Measurements from ENCODE around the gene KISS1R.

KISS1R gene

DNA sequence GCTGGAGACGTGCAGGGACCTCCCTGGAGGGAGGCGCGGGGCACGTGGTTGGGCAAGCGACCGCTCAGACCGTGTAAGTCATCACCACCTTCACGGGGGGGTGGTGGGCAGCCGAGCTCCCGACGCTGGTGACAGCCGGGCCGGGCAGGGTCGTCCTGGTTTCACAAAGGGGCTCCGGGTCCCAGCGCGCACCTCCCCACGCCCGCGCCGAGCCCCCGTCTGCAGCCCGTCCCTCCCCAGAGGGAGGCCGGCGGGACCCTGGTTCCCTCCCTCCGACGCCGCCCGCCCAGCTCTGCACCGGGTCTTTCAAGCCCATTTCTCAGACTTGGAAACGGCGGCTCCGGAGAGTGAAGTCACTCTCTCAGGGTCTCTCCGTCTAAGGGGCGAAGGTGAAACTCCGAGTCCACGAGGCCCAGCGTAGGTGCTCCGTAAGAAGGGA, 8.0 kb downstream of the KISS1R start:
- peak; percentile 44 for DNase-seq

DNA sequence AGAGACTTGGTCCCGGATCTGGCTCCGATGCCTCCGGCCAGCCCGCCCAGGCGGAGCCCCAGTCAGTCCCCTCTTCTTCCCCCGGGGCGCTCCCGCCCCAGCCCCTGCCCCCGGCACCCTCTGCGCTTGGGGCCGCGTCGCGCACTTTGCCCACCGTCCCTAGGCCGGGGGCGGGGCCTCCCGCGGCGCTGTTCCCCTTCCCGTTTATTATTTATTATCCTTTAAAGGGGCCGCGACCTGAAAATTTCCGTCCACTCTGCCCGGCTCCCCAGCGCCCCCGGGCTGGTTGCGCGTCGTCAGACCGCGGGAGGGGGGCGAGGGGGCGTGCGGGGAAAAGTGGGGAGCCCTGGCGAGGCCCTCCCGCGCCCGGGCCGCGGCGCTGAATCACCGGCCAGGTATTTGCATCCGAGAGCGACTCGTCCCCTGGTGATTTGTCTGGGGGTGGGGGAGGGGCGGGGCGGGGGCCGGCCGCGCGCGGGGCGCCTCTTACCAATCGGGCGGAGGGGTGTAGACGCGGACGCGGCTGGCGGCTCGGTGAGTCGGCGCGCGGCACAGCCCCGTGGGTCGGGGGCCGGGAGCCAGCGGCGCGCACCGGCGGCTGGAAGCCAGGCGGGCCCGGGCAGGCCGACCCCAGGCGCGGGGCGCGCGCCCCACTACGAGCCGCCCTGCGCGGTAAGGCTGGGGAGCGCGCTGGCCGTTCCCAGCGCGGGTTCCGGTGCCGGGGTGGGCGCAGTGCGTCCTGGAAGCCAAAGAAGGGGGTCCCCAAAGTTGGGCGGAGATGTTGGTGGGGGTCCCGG, 8.6 kb downstream of the KISS1R start, which contains the start of gene ARID3A:
Gene ARID3A (plus strand): TSS at position 510 of the 797 bp plus-strand sequence. CDS start 3,494 bp downstream, outside the sequence.
- peak; percentile 89 for DNase-seq

DNA sequence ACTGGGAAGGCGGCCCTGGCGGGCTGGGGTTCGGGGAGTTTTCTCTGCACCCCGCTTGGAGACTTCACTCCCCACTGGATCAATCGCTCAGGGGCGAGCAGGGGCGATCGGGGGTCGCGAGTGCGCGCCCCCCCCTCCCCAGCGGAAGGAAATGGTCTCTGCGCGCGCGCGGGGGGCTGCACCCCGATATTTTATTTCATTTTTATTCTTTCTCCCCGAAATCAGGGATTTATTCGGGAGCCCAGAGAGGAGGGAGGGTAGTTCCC, 9.1 kb downstream of the KISS1R start:
- no peak for DNase-seq

DNA sequence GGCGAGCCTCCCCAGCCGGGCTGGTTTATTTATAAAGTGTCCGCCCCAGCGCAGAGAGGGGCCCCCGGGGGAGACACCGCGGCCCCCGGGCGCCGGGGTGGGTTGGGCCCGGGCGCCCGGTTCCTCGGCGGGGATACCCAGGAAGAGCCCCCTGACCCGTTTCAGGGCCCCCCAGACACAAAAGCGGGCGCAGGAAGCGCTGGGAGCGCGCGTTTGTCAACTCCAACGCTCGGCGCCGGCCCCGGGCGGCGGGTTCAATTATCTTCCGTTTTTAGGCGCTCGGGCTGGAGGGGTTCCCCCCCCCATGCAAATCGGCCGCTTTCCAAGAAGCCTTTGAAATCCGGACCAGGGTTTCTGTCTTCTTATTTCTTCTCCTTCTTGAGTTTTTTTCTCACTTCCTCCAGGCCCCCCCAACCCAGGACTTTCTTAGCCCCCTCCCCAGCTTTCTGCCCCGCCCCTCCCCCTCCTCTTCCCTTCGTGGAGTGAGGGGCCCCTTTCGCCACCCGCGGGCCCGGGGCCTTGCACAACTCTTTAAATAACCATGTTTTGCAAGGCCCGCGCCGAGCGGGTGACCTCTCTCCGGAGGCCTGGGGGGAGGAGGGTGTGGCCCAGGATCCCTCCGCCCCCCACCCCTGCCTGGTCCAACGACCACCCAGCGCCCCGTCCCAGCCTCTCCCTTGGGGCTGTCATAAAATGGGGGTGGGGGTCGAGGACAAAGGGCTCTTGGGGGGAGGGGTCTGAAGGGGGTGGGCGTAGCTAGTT, 9.6 kb downstream of the KISS1R start:
- peak; percentile 42 for DNase-seq

DNA sequence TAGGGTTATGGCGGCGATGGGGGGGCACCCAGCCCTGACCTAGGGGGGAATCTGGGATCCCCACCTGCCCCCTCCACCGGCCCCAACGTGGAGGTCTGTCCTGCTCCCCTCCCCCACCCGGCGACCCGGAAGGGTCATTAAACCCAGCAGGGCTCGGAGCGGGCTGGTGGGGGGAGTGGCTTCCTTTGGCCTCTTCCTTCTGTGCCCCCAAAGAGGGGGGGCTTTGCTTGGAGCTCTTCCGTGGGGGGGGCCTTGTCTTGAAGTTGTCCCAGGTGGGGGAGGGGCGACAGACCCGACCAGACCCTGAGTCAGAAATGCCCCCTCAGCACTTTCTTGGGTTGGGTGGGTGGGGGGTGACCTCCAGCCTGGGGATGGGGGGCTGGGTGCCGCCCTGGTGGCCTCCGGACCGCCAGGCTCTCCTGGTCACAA, 10.2 kb downstream of the KISS1R start:
- no peak for DNase-seq

DNA sequence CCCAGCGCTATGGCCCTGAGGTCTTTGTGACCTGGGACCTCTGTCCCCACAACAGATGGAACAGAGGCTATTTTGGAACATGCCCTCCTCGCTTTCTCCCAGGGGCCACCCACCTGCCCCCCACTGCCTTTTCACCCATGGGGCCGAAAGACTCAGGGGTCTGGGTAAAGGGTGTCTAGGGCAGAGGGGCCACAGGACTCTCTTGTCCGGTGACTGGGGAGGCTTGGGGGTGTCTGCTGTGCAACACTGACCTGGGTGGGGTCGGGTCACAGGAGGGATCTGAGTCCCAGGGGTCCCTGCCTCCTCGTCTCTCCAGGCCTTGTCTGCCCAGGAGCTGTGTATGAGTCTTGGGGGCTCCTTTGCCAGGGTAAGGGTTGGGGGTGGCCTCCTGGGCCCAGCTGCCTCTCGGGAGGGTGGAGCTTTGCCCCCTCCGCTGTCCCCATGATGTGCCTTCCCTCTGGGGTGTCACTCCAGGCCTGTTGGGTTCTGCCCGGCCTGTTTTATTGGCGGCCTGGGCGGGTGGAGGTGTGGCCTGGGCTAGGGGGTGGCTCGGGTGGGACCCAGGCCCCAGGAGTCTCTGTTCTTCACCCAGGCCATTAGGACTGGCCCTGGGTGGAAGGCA, 10.8 kb downstream of the KISS1R start:
- DNase-seq, result no peak

DNA sequence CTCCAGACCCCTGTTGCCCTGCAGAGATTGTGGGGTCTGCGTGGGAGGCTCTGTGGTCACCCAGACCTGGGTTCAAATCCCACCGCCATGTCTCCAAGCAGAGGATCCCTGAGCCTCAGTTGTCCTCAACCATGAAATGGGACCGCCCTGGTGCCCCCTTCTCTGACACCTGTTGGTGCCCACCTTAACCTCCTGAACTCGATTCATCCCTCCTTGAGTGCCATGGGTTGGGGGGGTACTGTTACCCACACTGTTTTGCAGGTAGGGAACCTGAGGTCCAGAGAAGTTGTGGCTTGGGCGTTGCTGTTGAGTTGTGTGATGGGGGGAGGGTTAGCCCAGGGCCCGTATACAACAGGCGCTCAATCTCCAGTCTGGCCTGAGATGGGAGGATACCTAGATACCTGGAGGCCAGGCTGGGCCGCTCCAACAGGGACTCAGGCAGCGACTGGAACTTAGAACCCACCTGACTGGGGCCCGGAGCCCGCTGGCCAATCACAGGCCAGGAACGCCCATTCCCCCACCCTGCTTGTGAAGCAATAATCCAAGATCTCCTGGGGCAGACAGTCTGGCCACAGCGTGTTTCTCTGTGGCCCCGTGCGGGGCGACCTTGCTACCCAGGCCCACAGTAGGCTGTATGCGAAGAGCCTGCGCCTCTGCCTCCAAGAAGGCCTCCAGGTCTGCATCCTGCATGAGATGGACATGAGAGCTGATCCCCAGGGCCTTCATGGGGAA, 11.5 kb downstream of the KISS1R start:
- no peak for DNase-seq

DNA sequence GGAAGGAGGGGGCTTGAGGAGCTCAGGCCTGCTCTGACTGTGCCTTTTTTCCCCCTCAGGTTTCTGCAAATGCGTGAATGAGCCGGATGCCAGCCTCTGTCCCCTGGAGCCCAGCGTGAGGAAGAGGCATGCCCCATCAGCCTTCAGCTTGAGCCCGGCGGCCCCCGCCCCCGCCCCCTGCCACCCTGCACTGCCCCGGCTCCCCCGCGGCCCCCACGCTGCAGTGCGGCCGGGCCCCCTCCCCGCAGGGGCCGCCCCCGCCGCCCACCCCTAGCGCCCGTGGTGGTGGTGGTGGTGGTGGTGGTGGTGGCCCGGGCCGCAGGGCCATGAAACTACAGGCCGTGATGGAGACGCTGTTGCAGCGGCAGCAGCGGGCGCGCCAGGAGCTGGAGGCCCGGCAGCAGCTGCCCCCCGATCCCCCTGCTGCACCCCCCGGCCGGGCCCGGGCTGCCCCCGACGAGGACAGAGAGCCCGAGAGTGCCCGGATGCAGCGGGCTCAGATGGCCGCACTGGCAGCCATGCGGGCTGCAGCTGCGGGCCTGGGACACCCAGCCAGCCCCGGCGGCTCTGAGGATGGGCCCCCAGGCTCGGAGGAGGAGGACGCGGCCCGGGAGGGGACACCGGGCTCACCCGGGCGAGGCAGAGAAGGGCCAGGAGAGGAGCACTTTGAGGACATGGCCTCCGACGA, 12.2 kb downstream of the KISS1R start:
- no peak for DNase-seq

DNA sequence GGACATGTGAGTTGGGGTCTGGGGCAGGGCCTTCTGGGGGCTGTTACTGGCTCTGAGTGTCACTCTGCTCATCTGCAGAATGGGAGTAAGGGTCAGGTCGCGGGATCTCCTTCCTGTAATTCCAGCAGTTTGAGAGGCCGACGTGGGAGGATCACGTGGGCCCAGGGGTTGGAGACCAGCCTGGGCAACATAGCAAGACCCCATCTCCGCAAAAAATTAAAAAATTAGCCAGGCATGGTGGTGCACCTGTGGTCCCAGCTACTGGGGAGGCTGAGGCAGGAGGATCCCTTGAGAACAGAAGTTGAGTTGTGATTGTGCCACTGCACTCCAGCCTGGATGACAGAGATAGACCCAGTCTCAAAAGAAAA, 12.7 kb downstream of the KISS1R start:
- DNase-seq, result no peak

DNA sequence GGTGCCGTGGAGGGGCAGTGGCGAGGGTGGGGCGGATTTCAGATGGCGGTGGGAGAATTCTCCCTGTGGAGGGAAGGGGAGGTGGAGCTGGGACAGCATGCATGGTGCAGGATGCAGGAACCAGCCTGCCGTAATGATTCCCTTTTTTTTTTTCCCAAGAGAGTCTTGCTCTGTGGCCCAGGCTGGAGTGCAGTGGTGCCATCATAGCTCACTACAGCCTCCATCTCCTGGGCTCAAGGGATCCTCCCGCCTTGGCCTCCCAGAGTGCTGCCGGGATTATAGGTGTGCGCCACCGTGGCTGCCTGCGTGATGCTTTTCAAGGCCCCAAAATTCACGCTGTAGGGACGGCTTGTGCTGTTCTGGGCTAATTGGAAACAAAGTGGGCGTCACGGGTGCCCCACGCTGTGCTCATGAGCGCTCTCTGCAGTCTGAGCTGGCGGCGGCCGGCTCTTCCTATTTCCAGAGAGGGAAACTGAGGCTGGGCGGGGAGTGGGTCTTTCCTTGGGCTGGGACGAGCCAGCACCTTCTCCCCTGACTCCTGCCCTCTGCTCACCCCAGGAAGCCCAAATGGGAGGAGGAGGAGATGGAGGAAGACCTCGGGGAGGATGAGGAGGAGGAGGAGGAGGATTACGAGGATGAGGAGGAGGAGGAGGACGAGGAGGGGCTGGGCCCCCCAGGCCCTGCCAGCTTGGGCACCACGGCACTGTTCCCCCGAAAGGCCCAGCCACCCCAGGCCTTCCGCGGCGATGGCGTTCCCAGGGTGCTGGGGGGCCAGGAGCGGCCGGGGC, 14.9 kb downstream of the KISS1R start:
- DNase-seq, result no peak

DNA sequence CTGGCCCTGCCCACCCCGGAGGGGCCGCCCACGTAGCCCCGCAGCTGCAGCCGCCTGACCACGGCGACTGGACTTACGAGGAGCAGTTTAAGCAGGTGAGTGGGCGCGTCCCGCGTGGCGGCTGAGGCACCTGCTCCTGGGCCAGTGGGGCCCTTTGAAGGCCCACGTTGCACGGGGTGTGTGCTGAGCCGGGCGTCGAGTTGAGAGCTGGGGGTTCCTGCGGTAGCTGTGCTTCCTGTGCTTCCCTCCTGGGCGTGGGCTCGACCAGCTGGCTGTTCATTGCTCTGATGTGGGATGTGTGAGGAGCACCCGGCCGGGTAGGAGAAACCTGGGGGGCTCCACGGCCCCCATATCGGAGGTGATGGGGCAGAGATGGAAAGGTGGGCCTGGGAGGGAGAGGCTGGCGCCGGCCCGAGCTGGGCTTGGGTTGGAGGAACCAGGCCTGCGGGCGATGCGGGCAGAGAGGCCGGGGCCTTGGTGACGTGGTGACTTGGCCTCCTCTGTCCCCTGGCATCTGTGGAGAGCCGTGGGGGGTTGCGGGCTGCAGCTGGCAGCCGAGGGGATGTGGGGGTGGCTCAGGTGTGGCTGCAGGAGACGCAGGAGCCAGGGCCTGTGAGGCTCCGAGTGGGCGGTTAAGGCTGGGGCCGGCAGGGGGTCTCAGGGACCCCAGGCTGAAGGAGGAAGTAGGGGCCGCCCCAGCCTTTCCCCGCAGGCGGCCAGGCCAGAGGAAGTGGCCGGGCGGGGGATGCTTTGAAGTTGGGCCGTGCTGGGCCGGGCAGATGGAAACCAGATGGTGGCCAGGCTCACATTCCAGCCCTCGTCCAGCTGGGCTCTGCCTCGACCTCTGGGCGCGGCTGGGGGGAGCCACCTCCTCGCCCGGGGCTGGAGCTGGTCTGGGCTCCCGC, 15.8 kb downstream of the KISS1R start:
- DNase-seq, result peak; percentile 55

DNA sequence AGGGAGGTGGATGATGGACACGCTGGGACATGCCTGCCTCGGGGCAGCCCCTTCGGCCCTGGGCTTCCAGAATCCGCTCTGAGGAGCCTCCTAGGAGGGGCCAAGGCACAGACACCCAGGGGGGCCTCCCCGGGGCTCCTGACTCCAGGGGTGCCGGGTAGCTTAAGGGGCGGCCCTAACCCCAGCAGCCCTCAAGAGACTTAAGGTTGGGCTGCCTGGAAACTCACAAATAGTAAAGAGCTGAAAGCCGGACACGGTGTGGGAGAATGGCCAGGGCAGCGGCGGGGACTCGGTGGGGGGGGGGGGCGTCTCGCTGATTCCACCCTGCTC, 16.4 kb downstream of the KISS1R start:
- no peak for DNase-seq

DNA sequence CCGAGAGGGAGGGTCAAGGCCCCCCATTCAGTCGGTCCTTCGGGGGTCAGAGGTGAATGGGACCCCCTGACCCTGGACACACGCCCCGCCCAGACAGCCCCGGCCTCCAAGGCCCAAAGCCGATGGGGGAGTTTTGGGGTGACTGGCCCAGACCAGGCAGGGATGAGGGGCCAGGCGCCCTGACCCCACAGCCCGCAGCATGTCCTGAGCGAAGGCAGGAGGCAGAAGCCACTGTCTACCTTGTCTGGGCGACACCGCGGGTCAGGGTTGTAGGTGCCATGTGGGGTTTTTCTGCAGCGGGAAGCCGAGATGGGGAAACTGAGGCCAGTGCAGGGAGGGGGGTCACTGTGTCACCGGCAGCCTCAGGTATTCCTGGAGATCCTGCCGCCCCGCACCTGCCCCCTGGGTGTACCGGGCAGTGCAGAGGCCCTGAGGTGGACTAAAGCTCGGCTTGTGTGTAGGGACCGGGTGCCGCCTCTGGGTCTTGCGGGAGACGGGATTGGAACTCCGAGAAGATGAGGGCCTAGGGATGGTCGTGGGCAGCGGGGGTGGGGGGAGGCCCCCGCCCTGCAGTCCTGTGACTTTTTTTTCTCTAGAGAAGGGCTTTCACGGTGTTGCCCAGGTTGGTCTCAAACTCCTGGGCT, 17.2 kb downstream of the KISS1R start:
- no peak for DNase-seq

DNA sequence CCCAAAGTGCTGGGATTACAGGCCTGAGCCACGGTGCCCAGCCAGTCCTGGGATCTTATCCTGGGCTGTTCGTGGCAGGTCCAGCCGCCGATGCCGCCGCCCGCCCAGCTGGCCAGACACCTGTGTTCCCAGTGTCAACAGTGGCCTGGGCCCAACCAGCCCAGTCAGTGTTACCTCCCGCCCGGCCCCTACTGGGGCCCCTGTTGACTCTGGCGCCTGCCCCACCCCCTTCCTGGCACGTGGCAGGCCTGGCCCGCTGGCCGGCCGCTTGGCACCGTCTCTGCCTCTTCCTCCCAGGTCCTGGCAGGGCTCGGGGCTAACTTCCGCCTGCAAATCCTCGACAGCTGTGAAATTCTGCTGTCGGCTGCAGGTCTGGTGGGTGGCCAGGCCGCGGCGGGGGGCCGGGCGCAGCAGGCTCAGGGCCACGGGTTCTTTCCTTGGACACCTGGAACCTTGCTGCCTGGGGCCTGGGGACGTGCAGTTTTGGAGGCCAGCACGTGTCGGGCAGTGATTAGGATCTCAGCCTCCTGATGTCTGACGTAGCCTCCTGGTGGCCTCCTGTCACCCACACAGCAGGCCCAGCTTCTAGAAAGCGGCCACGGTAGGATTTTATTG, 17.8 kb downstream of the KISS1R start:
- DNase-seq, result no peak

DNA sequence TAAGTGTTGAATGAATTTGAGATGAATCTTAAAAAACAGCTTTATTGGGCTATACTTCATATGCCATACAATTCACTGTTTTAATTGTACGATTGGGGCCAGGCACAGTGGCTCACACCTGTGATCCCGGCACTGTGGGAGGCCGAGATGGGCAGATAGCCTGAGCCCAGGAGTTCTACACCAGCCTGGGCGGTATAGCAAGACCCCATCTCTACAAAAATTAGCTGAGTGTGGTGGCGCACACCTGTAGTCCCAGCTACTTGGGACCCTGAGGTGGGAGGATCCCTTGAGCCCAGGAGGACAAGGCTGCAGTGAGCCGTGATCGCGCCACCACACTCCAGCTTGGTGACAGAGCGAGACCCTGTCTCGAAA, 19.0 kb downstream of the KISS1R start:
- DNase-seq, result no peak

DNA sequence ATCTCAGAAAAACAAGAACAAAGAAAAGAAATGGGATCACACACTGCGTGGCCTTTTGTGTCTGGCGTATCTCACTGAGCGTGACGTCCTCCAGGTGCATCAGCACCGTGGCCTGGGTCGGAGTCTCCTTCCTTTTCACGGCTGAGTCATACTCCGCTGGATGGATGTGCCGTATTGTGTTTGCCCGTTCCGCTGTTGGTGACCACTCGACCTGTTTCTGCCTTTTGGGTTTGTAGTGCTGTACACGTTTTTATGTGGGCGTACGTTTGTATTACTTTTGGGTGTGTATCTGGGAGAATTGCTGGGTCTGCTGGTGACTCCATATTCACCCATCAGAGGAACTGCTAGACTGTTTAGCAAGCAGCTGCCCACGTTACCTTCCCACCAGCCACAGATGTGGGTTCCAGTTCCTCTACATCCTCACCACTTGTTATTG, 20.1 kb downstream of the KISS1R start:
- DNase-seq, result no peak

DNA sequence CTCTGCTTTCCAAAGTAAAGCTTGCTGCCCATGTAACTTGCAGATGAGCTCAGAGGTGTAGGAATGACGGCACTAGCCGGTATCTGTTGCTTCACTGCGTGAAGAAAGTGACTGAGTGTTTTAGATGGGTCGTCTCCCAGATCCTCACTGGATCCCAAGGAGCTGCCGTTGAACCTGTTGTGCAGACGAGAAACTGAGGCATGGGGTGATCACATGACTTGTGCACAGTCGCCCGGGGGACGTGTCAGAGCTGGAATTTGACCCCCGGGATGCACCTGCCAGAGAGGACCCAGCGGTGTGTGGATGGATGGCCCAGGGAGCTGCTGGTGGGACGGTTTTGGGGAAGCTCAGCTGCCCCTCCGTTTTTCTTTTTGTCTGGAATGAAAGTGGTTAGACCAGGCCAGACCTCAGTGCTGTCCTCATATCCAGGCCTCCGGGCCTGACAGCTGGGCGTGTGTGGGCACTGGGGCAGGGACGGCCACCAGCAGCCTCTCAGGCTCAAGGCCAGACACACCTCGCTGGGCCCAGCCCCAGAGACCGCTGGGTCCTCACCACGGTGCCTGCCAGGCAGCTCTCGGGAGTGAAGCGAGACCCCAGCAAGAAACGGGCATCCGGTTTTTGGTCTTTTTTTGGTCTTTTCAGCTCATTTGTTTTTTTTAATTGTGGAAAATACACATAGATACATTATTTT, 21.2 kb downstream of the KISS1R start:
- no peak for DNase-seq

DNA sequence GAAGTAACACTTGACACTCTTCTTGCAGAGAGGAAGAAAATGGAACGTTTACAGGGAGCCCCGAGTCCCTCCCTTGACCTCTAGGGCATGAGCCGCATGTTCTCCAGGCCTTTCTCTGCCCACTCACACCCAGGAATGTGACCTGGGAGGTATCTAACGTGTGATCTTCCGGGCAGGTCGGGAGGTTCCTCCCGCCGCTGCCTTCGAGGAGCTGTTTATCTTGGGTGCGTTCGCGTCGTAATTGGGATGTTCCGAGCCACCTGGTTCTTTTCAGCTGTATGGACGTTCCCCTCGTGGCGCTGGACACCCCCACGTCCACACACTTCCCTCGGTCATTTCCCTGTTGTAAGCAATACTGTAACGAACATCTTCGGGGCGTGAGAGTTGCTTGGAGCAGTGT, 22.3 kb downstream of the KISS1R start:
- no peak for DNase-seq

DNA sequence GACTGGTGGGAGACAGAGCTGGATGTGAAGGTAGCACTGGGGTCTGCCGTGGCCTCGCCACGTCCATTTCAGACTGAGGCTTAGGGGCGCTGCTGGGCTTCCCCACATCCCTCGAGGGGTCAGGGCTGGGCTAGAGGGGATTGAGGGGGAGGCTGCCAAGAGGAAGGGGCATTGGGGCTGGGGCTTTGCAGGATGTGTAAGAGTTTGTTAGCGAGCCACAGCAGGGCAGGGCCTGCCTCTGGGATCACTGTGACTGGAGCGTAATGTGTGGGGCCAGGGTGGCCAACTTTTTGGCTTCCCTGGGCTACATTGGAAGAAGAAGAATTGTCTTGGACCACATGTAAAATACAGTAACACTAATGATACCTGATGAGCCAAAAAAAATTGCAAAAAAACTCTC, 22.8 kb downstream of the KISS1R start:
- DNase-seq, result no peak

Data from fibroblast of skin of right biceps (primary cell).